Right lobe of liver (tissue), 4 donors: ENCODE results near the gene MUTYH.

Experiments
- POLR2A ChIP-seq: fragments of 450-650 bp; IDR thresholded peaks from one replicate; pipeline ENCODE4 v1.6.1; 2017; ENCODE audit warnings: antibody characterized with exemption, mild to moderate bottlenecking
- TF ChIP-seq, protein P1 (sequence below), 4 donors: fragments of 200-600 bp in 3 of 4; fragments of 450-650 bp in 1 of 4; IDR thresholded peaks; one replicate each; pipeline versions ENCODE4 v1.5.1 to v1.8.0; 2016 to 2022; ENCODE audit warnings: antibody characterized with exemption in 4 of 4, mild to moderate bottlenecking in 2 of 4
- donor health status: DM: no; HTN: no; CAD: no.
- donor health status: DM: no; HTN: no; CAD: no.
- donor health status: DM: no; HTN: yes; CAD: no.

DNA sequence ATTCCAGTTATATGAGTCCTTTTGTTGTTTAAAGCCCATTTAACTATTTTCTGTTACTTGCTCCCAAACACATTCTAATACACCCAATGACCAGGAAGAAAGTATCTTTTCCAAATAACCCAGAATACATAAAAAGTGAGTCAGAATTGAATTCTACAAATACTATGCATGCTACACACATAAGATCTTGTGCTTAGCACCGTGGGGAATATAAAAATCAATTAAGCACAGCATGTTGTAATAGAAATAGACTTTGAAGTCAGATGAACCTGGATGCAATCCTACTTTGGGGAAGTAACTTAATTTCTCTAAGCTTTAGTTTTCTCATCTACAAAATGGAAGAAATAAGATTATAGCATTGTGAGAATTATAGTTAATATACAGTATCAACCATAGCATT lies 40.5 kb upstream of the MUTYH start:
- TF ChIP-seq, protein P1, sequence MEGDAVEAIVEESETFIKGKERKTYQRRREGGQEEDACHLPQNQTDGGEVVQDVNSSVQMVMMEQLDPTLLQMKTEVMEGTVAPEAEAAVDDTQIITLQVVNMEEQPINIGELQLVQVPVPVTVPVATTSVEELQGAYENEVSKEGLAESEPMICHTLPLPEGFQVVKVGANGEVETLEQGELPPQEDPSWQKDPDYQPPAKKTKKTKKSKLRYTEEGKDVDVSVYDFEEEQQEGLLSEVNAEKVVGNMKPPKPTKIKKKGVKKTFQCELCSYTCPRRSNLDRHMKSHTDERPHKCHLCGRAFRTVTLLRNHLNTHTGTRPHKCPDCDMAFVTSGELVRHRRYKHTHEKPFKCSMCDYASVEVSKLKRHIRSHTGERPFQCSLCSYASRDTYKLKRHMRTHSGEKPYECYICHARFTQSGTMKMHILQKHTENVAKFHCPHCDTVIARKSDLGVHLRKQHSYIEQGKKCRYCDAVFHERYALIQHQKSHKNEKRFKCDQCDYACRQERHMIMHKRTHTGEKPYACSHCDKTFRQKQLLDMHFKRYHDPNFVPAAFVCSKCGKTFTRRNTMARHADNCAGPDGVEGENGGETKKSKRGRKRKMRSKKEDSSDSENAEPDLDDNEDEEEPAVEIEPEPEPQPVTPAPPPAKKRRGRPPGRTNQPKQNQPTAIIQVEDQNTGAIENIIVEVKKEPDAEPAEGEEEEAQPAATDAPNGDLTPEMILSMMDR (IDR thresholded peaks at IDR 0.05) = no peak
- TF ChIP-seq POLR2A = no peak
